ENCODE results near the gene DCAF10. TPM values are rescaled to one million over a fixed set of nuclear protein-coding genes. Genes with fewer than 3 reads are reported as not detected.

Gene DCAF10, protein sequence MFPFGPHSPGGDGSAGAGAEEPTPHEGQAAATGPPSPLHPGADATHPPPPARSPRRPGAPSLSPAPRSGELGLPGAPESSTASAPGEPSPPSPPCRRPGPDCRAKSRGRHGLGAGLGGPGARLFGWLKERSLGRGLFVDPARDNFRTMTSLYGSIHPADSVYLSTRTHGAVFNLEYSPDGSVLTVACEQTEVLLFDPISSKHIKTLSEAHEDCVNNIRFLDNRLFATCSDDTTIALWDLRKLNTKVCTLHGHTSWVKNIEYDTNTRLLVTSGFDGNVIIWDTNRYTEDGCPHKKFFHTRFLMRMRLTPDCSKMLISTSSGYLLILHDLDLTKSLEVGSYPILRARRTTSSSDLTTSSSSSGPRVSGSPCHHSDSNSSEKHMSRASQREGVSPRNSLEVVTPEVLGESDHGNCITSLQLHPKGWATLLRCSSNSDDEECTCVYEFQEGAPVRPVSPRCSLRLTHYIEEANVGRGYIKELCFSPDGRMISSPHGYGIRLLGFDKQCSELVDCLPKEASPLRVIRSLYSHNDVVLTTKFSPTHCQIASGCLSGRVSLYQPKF
- total RNA-seq (2022; extraction: Qiagen RNA extraction; ENCODE audit: low read depth) = 10.4 to 13.4 TPM (median 12.8 TPM) in 5 replicates

DNA sequence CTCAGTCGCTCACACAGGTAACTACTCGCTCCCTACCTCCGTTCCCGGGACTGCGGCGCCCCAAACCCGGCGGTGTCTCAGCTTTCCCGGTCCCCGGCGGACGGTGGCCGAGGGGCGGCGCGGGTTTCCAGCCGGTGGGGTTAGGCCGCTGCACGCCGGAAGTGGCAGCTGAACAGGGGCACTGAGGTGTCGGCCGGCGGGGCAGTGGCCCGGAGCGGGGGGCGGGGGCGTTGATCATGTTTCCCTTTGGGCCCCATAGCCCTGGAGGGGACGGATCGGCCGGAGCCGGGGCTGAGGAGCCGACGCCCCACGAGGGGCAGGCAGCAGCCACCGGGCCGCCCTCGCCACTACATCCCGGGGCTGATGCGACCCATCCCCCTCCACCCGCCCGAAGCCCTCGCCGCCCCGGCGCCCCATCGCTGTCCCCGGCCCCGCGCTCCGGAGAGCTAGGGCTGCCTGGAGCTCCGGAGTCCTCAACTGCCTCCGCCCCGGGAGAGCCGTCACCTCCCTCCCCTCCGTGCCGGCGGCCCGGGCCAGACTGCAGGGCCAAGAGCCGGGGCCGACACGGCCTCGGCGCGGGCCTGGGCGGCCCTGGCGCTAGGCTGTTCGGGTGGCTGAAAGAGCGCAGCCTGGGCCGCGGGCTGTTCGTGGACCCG lies at the start of gene DCAF10:
DCAF10 (plus strand) TSS at position 167 of the 656 bp plus-strand sequence; CDS start at position 237, 70 bp downstream.

GRCh38 chr9:37753489-37754190 lies 47.0 kb upstream of the DCAF10 start, which contains the start of gene TRMT10B:
Gene TRMT10B (plus strand): TSS chr9:37753805. CDS start chr9:37761932, 8,127 bp downstream.

DNA sequence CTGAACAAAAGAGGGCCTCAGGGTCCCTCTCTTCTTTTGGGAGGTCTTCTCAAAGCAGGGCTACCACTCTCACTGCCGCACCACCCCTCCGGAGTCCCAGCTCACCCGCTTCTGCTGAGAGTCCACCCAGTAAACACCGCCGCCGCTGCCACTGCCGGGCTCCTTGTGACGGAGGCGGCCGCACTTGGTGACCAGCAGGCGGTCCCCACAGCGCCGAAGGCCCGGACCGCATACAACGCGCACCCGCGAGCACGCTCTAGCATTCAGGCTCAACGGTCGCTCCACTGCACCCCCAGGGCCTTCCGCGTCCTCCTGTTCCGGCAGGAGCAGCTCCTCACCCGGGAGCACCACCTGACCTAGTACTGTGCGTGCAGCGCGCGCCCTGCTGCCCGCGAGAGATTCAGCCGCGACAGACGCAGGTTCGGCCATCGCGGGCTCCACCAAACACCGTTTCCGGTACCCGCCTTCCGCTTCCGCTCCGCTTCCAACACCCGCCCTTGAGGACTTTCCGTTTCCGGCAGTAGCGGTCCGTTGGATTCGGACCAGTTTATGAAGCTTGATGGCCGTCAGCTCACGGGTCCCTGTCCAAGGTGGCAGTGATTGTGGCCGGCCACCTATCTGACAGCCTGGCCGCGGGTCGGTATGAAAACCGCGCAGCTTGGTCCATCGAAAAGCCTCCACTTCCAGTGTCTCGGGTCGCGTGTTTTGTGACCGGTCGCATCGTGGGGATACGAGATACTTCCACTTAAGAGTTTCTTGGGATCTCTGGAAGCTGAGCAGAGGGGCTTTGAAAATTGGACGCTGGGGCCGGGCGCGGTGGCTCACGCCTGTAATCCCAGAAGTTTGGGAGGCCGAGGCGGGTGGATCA lies 15.7 kb upstream of the DCAF10 start, which contains the start of gene EXOSC3:
EXOSC3 (minus strand) TSS at position 449 of the 868 bp plus-strand sequence; CDS start at position 429, 20 bp downstream.

DNA sequence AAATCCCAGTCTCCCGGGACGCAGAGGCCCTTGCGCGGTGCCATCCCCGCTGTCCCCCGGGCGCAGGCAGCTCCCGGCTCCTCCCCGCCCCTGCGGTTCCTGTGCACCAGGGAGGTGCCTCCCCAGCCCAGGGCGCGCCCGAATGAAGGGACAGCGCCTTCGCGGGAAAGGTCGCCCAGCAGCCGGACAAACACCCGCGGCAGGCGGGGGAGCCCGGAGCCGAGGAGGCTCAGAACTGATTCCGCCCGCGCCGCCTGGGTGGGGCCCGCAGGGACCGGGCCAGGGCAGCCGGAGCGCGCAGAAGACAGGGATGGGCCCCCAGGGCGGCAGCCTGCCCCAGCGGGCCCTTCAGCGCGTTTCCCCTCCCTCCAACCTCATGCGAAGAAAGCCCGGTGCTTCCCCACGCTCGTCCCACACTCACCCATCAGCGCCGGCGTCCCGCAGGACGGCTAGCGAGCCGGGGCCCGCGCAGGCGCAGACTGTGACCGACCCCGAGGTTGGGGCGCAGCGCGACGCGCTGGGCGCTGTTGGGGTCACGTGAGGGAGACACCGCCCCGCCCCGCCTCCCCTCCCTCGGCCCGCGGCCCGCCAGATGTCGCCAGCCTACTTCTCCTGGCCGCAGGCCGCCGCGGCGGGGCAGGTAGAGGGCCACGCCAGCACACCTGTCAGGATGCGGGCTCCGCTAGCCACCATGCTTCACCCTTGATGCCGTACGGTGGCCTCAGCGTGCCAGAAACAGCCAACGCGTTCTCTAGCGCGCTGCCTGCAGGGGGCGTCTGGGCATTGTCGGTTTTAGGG lies 103.2 kb downstream of the DCAF10 start, which contains the start of gene SLC25A51:
SLC25A51 (minus strand) TSS at position 481 of the 798 bp plus-strand sequence. CDS start 15,577 bp downstream, outside the sequence.

Other genes starting within 250 kb of the DCAF10 start
- 4.8 to 8.8 TPM (median 7.8 TPM) in 5 replicates for gene FBXO10, start 224.4 kb upstream of the DCAF10 start, total RNA-seq (2022; extraction: Qiagen RNA extraction; ENCODE audit: low read depth)
- gene TOMM5, start 208.2 kb upstream of the DCAF10 start, total RNA-seq (2022; extraction: Qiagen RNA extraction; ENCODE audit: low read depth) = 297 to 340 TPM (median 331 TPM) in 5 replicates
- gene FRMPD1, start 149.8 kb upstream of the DCAF10 start, total RNA-seq (2022; extraction: Qiagen RNA extraction; ENCODE audit: low read depth) = 0.02 to 0.06 TPM (median 0.04 TPM) in 4 of 5 replicates, not detected in the other
- 5.0 to 6.1 TPM (median 5.4 TPM) in 5 replicates for gene TRMT10B, start 47.0 kb upstream of the DCAF10 start, total RNA-seq (2022; extraction: Qiagen RNA extraction; ENCODE audit: low read depth)
- gene EXOSC3, start 15.7 kb upstream of the DCAF10 start, total RNA-seq (2022; extraction: Qiagen RNA extraction; ENCODE audit: low read depth) = 70.3 to 87.4 TPM (median 80.5 TPM) in 5 replicates
- 16.9 to 21.0 TPM (median 18.4 TPM) in 5 replicates for gene SLC25A51, start 103.3 kb downstream of the DCAF10 start, total RNA-seq (2022; extraction: Qiagen RNA extraction; ENCODE audit: low read depth)

Measured in A549 treated with ZK216348 at 1 μM for 4 hours (cell line).